Measurements from ENCODE around the gene VIPR2.

DNA sequence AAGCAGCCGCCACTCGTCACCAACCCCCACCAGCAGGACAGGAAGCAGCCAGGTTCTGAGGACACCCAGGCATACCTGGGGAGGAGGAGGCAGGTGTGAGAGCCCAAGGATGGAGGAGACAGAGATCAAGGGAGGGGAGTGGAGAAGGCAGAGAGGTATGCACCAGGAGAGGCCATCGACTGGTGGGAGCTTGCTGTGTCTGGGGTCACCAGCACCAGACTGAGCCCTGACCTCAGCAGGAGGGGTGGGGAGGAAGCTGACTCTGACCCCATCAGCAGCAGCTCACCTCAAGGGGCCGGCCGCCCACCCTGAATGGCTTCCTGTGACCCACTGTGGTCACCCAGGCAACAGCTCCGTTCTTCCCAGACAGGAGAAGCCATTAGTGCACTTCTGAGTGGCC is 7.8 kb downstream of the VIPR2 start:
- TF ChIP-seq CHD2 (IDR thresholded peaks at IDR 0.05; ENCODE audit: low read depth, low read length) (no peak), SMARCC2 (IDR thresholded peaks at IDR 0.05) (no peak), ZKSCAN5 (CRISPR knock-in tag; IDR thresholded peaks at IDR 0.05) (no peak)
